SH-SY5Y (cell line): ENCODE measurements around the gene UNC93B1.

ENCODE experiments used
- GATA2 ChIP-seq: IDR thresholded peaks from 2 replicates; pipeline ENCODE4 v1.6.1; 2011; ENCODE audit warnings: mild to moderate bottlenecking, low read depth, low read length
- GATA3 ChIP-seq: IDR thresholded peaks from 2 replicates; pipeline ENCODE4 v1.6.1; 2011; ENCODE audit warnings: low read depth, mild to moderate bottlenecking, low read length, moderate library complexity

UNC93B1 gene

GRCh38 chr11:68003846-68004550, at the start of gene UNC93B1:
UNC93B1 (minus strand) TSS chr11:68004097; CDS start chr11:68004043, 54 bp downstream.
- TF ChIP-seq GATA2 = no peak
- TF ChIP-seq GATA3 = no peak

- TF ChIP-seq GATA2 (no peak), GATA3 (no peak)
Measured at GRCh38 chr11:68053117-68053516, 49.2 kb upstream of the UNC93B1 start.

DNA sequence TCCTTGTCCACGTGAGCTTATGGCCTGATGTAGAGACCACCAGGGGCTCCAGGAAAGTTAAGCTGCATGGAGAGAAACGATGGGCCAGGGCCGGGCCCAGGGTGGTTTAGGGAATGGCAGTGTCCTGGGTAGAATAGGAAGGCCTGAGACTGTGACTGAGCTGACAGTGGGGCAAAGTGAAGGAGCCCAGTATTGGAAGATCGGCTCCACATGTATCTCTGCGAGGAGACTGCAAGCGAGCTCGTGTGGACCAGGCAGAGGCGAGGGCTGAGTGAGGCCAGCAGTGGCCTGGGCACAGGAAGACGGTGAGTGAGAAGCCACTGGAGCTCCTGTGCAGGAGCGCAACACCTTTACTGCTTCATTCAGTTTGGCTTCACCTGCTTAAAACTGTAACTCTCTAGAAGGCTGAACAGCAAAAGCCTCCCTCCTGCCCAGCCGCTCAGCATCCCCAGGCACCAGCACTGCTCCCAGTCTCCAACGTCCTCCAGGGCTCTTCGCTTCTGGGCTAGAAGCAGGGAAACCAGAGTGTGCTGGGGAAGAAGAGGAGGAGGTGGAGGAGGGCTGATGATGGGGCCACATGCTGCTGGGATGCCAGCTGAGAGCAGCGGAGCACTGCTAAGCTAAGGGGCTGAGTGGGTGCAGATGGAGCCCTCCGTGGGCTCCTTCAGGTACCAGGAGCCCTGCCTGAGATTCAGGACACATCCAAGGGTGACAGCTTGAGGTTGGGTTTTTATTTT, 48.4 kb upstream of the UNC93B1 start:
- TF ChIP-seq GATA3 (no peak), GATA2 (no peak)

DNA sequence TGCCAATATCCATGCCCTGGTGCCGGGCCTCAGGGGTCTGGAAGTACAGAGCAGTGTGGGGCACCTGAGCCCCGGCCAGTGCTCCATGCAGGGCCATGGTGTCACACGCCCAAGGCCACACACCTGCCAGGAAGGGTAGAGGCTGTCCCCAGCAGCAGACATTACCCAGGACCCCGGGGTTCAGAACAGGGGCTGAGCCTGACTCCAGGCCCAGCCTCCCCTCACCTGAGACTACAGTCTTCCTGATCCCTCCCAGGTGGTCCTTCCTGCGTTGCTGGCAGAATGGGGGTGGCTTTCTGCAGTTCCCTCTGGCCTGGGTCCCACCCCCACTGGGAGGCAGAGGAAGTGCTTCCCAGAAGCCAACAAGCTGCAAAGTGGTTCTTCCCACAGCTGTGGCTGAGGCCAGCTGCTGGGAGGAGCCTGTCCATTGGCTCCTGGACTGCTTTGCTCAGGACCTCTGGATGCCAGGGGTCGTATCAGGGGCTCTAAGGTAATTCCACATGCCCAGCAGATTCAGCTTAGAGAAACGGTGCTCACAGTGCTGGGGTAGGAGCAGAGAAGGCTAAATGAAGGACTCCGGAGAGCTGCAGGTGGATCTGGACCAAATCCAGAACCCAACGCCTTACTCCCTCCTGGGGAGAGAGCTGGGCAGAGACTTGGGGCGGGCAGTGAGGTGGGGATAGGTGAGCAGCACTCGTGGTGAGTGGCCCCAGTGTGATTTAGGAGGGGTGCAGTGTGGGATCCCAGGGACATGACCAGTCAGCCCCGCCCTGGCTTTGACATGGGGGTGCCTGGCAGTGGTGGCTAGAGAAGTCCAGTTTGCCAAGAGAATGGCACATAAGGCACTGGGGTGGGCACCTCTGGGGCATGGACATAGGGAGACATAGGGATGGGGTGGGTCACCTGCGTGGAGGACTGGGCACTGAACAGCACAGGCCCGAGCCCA, 47.6 kb upstream of the UNC93B1 start:
- TF ChIP-seq GATA3 (no peak), GATA2 (no peak)

GRCh38 chr11:68050371-68050841, 46.5 kb upstream of the UNC93B1 start:
- no peak for TF ChIP-seq GATA3
- no peak for TF ChIP-seq GATA2

DNA sequence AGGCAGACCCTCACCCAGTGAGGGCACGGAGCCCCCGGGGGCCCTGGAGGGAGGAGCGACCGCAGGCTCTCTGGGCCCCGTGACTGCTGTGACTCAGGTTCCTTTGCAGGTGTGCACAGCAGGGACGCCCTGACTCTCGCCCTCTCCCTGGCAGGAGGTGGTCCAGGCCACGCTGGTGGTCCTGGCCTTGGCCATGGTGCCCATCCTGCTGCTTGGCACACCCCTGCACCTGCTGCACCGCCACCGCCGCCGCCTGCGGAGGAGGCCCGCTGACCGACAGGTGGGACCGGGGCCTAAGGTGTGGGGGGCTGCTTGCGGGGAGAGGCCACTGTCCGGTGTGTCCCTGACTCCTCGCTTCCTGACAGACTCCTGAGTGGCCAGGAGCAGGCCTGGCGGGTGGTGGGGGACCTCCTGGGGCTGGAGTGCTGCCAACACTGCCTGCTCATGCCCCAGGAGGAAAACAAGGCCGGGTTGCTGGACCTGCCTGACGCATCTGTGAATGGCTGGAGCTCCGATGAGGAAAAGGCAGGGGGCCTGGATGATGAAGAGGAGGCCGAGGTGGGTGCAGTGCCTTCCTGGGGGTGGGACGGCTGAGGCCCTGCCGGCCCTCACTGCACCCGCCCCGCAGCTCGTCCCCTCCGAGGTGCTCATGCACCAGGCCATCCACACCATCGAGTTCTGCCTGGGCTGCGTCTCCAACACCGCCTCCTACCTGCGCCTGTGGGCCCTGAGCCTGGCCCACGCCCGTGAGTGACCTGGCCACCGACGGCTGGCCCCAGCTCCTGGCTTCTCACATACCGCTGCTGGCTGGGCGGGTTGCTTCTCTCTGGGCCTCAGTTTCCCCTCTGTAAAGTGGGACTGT, 45.8 kb upstream of the UNC93B1 start:
- TF ChIP-seq GATA2 = no peak
- TF ChIP-seq GATA3 = no peak

DNA sequence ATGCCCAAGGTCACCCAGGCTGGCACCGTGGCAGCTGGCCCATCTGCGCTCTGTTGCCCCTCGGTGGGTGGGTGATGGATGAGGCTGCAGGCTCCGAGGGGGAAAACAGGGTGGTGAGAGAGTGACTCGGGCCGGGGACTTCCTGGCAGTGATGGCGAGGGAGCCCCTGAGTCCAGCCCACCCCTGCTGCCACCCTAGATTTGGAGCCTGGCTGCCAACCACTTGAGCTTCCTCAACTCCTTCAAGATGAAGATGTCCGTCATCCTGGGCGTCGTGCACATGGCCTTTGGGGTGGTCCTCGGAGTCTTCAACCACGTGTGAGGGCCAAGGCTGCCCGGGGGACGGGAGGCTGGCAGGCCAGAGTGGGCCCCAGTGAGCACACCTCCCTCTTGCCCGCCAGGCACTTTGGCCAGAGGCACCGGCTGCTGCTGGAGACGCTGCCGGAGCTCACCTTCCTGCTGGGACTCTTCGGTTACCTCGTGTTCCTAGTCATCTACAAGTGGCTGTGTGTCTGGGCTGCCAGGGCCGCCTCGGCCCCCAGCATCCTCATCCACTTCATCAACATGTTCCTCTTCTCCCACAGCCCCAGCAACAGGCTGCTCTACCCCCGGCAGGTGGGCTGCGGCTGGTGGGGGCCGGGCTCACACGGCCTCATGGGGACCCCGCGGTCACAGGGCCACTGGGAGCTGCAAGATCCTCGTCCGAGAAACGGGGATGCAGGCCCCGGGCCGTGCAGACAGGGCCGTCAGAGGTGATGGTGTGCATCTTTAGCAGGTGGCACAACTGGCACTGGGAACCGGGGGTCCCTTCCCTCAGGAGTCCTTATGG, 45.0 kb upstream of the UNC93B1 start:
- TF ChIP-seq GATA3 = no peak
- no peak for TF ChIP-seq GATA2

- TF ChIP-seq GATA2 (no peak), GATA3 (no peak)
Measured at GRCh38 chr11:68047437-68048290, 43.8 kb upstream of the UNC93B1 start.

DNA sequence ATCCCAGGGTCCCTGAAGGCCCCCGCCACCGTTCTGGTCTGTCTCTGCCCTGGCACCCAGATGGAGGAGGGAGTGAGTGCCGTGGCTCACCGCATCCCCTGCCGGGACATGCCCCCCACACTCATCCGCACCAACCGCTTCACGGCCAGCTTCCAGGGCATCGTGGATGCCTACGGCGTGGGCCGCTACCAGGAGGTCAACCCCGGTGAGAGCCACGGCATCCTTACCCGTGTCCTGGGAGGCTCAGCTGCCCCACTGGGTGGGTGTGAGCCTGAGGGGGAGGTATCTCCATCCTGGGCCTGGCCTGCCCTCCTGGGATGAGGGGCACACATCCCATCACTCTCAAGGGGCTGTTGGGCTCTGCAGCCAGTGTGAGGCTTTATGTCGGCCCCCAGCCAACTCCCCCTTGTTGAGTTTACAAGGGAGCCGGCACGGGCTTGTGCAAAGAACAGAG, 41.0 kb upstream of the UNC93B1 start:
- TF ChIP-seq GATA2 (no peak), GATA3 (no peak)

DNA sequence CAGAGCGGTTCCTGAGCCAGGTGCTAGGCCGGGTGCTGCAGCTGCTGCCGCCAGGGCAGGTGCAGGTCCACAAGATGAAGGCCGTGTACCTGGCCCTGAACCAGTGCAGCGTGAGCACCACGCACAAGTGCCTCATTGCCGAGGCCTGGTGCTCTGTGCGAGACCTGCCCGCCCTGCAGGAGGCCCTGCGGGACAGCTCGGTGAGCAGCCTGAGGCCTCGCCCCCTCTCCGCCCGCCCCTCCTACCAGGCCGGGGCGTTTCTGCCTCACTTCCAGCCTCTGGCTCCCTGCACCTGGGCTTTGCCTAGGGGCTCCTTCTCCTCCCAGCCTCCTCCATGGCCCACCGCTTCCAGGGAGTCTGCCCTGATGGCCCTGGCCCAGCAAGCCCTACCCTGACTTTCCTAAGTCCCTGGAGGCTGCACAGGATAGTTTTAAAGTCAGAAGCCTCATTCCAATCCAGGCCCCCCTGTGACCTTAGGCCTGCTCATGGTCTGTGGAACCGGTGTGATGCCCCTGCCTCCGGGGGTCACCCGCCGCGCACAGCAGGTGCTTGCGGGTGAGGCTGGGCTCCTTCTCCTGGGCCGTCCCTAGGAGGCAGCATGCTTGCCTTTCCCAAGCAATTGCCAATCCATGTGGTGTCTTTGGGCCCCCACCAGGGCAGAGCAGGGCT, 40.4 kb upstream of the UNC93B1 start:
- TF ChIP-seq GATA3 (no peak), GATA2 (no peak)
